Osteoblast (primary cell): ENCODE data around the gene LPO. TPM values are rescaled to one million over a fixed set of nuclear protein-coding genes. Genes with fewer than 3 reads are reported as not detected.

Experiments used
- DNase-seq: peaks from one replicate; pipeline ENCODE4 v3.0.0; 2011; ENCODE audit warnings: low spot score, mixed read lengths; ENCODE audit not compliant: insufficient read length; ENCODE audit errors: missing footprints
- H2AFZ ChIP-seq: 2 replicates; pipeline ENCODE4 v1.6.0; 2011; ENCODE audit warnings: mild to moderate bottlenecking, low read length
- H3K27ac ChIP-seq: 2 replicates; pipeline ENCODE4 v1.5.1; 2011; ENCODE audit warnings: mild to moderate bottlenecking, low read depth, low read length, moderate library complexity
- H3K27me3 ChIP-seq: 2 replicates; pipeline ENCODE4 v1.6.0; 2012; ENCODE audit warnings: mild to moderate bottlenecking, control low read depth, inconsistent platforms, low read length, moderate library complexity; ENCODE audit not compliant: insufficient read depth
- H3K36me3 ChIP-seq: 2 replicates; pipeline ENCODE4 v1.5.1; 2011; ENCODE audit warnings: mild to moderate bottlenecking, low read length, control low read depth, moderate library complexity; ENCODE audit not compliant: insufficient read depth
- H3K4me1 ChIP-seq: 2 replicates; pipeline ENCODE4 v1.5.1; 2011; ENCODE audit warnings: mild to moderate bottlenecking, low read length, control low read depth, moderate library complexity; ENCODE audit not compliant: insufficient read depth
- H3K4me2 ChIP-seq: 2 replicates; pipeline ENCODE4 v1.6.0; 2011; ENCODE audit warnings: mild to moderate bottlenecking, low read length; ENCODE audit not compliant: insufficient read depth
- H3K4me3 ChIP-seq: fragments of 200-600 bp; sonication (generic); 3 replicates; pipeline ENCODE4 v1.5.1; 2012; ENCODE audit warnings: mild to moderate bottlenecking, low read length, inconsistent platforms; ENCODE audit not compliant: insufficient read depth
- H3K79me2 ChIP-seq: 2 replicates; pipeline ENCODE4 v1.6.0; 2012; ENCODE audit warnings: mild to moderate bottlenecking, low read length, control low read depth, inconsistent platforms; ENCODE audit not compliant: insufficient read depth
- H3K9me3 ChIP-seq: 2 replicates; pipeline ENCODE4 v1.5.1; 2011; ENCODE audit warnings: low read depth, low read length, control low read depth
- H4K20me1 ChIP-seq: 2 replicates; pipeline ENCODE4 v1.6.0; 2012; ENCODE audit warnings: mild to moderate bottlenecking, low read length, control low read depth; ENCODE audit not compliant: insufficient read depth
- CTCF ChIP-seq: IDR thresholded peaks from 2 replicates; pipeline ENCODE4 v1.5.1; 2011; ENCODE audit warnings: mild to moderate bottlenecking, low read depth, low read length, moderate library complexity; ENCODE audit errors: extremely low read depth
- total RNA-seq: library from RNA; depleted of rRNA; stranded (reverse); fragments of >200 nt; gene quantifications from 2 replicates; pipeline ENCODE4 v1.2.3, GENCODE V29; 2012

LPO gene
- total RNA-seq, 1 donor: not detected

- Histone ChIP-seq H2AFZ (no peak overlapping the region), H3K4me1 (no peaks in the 10 kb centered on the region), H3K4me2 (no peak overlapping the region), H3K79me2 (no peaks in the 10 kb centered on the region), H4K20me1 (no peaks in the 10 kb centered on the region), H3K4me3 (no peak overlapping the region), H3K27ac (no peak overlapping the region), H3K36me3 (no peaks in the 10 kb centered on the region), H3K27me3 (peaks cover 23% of the 10 kb centered on the region), H3K9me3 (no peaks in the 10 kb centered on the region)
- DNase-seq: no peak
- no peak for TF ChIP-seq CTCF
These were observed 26.2 kb downstream of the LPO start for GRCh38 chr17:58264407-58265103.

GRCh38 chr17:58265271-58265670 lies 26.9 kb downstream of the LPO start:
- Histone ChIP-seq H3K27ac (no peak overlapping the region), H3K4me2 (no peak overlapping the region), H4K20me1 (no peaks in the 10 kb centered on the region), H3K36me3 (no peaks in the 10 kb centered on the region), H2AFZ (no peak overlapping the region), H3K79me2 (no peaks in the 10 kb centered on the region), H3K4me1 (no peaks in the 10 kb centered on the region), H3K4me3 (no peak overlapping the region), H3K9me3 (no peaks in the 10 kb centered on the region), H3K27me3 (peaks cover 23% of the 10 kb centered on the region)
- DNase-seq: no peak
- TF ChIP-seq CTCF: no peak

GRCh38 chr17:58265902-58266875 lies 27.8 kb downstream of the LPO start:
- H3K27ac ChIP-seq: no peak overlapping the region
- no peak for DNase-seq
- no peak for TF ChIP-seq CTCF
- H3K9me3 ChIP-seq: no peaks in the 10 kb centered on the region
- no peak overlapping the region for H2AFZ ChIP-seq
- H3K4me3 ChIP-seq: no peak overlapping the region
- H3K4me2 ChIP-seq: no peak overlapping the region
- no peaks in the 10 kb centered on the region for H4K20me1 ChIP-seq
- H3K27me3 ChIP-seq: peaks cover 17% of the 10 kb centered on the region
- H3K79me2 ChIP-seq: no peaks in the 10 kb centered on the region
- no peaks in the 10 kb centered on the region for H3K36me3 ChIP-seq
- no peaks in the 10 kb centered on the region for H3K4me1 ChIP-seq
